Naive thymus-derived CD4-positive, alpha-beta T cell (primary cell): Measurements from ENCODE around the gene RUNX3. TPM values are rescaled to one million over a fixed set of nuclear protein-coding genes. Genes with fewer than 3 reads are reported as not detected.

ENCODE experiments used
- ATAC-seq: fragments of 150-1000 bp; cut with Tn5 transposase; 2 replicates; pipeline ENCODE4 v1.10.0; 2021; ENCODE audit warnings: mild to moderate bottlenecking, moderate library complexity
- CTCF ChIA-PET: fragments of 350-600 bp; sonication (Branson Sonifier 250); formaldehyde crosslinking; loops from one replicate; lab custom pipeline; 2021; ENCODE audit warnings: antibody characterized with exemption; lab: Charles Lee
- POLR2A ChIA-PET: fragments of 350-600 bp; sonication (Branson Sonifier 250); formaldehyde crosslinking; loops from one replicate; lab custom pipeline; 2021; ENCODE audit warnings: antibody characterized with exemption, inconsistent platforms; lab: Charles Lee
- DNase-seq, 9 donors: peaks; one replicate each; pipeline versions ENCODE4 v3.0.0 to v3.0.0-alpha.2; 2020 to 2022; ENCODE audit warnings: mixed read lengths in 1 of 9
- H3K27ac ChIP-seq: one replicate; pipeline ENCODE4 v1.7.0; 2013; ENCODE audit warnings: mild to moderate bottlenecking, low read depth, low read length, moderate library complexity
- H3K27me3 ChIP-seq, 2 donors: one replicate each; pipeline ENCODE4 v1.7.0; 2013; ENCODE audit warnings: low read length in 2 of 2, mild to moderate bottlenecking in 2 of 2, moderate library complexity in 2 of 2; ENCODE audit not compliant: control insufficient read depth in 2 of 2, insufficient read depth in 2 of 2
- H3K36me3 ChIP-seq, 3 experiments: 1 replicate in 2 of 3; 2 replicates in 1 of 3; pipeline ENCODE4 v1.7.0; 2013; ENCODE audit warnings: low read length in 3 of 3, mild to moderate bottlenecking in 3 of 3, moderate library complexity in 1 of 3; ENCODE audit not compliant: insufficient read depth in 3 of 3, control insufficient read depth in 2 of 3
- H3K4me1 ChIP-seq, 2 donors: one replicate each; pipeline ENCODE4 v1.7.0; 2013; ENCODE audit warnings: low read length in 2 of 2, mild to moderate bottlenecking in 2 of 2, moderate library complexity in 1 of 2; ENCODE audit not compliant: control insufficient read depth in 2 of 2, insufficient read depth in 2 of 2
- H3K4me3 ChIP-seq: 2 replicates; pipeline ENCODE4 v1.7.0; 2013; ENCODE audit warnings: mild to moderate bottlenecking, low read length
- H3K9me3 ChIP-seq, 3 experiments: 1 replicate in 2 of 3; 2 replicates in 1 of 3; pipeline ENCODE4 v1.7.0; 2013; ENCODE audit warnings: low read length in 3 of 3; ENCODE audit not compliant: control insufficient read depth in 2 of 3
- H3K27ac Mint-ChIP-seq, 9 donors: one replicate each; pipeline ENCODE4 v1.8.0; 2020 to 2022; ENCODE audit warnings: mixed read lengths in 9 of 9, mild to moderate bottlenecking in 8 of 9, moderate library complexity in 5 of 9, inconsistent platforms in 2 of 9
- H3K27me3 Mint-ChIP-seq, 5 donors: one replicate each; pipeline ENCODE4 v1.8.0; 2021 to 2022; ENCODE audit warnings: mixed read lengths in 5 of 5, mild to moderate bottlenecking in 1 of 5
- H3K36me3 Mint-ChIP-seq, 5 donors: one replicate each; pipeline ENCODE4 v1.8.0; 2020 to 2022; ENCODE audit warnings: mixed read lengths in 5 of 5, mild to moderate bottlenecking in 3 of 5, inconsistent platforms in 1 of 5
- H3K4me1 Mint-ChIP-seq, 7 donors: one replicate each; pipeline ENCODE4 v1.8.0; 2020 to 2022; ENCODE audit warnings: mixed read lengths in 7 of 7, mild to moderate bottlenecking in 3 of 7, inconsistent platforms in 1 of 7
- H3K4me3 Mint-ChIP-seq, 10 donors: one replicate each; pipeline ENCODE4 v1.8.0; 2020 to 2022; ENCODE audit warnings: mild to moderate bottlenecking in 10 of 10, mixed read lengths in 10 of 10, moderate library complexity in 6 of 10, inconsistent platforms in 2 of 10
- H3K9me3 Mint-ChIP-seq, 11 donors: one replicate each; pipeline ENCODE4 v1.8.0; 2020 to 2022; ENCODE audit warnings: mixed read lengths in 11 of 11, mild to moderate bottlenecking in 4 of 11, inconsistent platforms in 1 of 11, moderate library complexity in 1 of 11
- intact Hi-C, 2 donors: fragments of 100-400 bp; cut with micrococcal nuclease; formaldehyde crosslinking; loops; one replicate each; pipeline ENCODE4 v1.15.1; 2023
- polyA plus RNA-seq, 2 donors: library from polyadenylated mRNA; unstranded; fragments of 300-500 nt; fragmentation: Illumina TruSeq; gene quantifications; one replicate each; pipeline ENCODE4 v1.2.3, GENCODE V29; 2021
- total RNA-seq, 6 experiments: library from RNA in 5 of 6; stranded (reverse) in 5 of 6; gene quantifications; 1 replicate in 5 of 6; 2 replicates in 1 of 6; pipeline ENCODE4 v1.2.3 and lab custom pipeline; 2021 to 2026

RUNX3 gene
- total and polyA plus RNA-seq, 7 experiments from 2014 or later: 14.2 to 135 (median 74.8) TPM

- CTCF ChIA-PET: no interaction called here
- Histone ChIP-seq H3K4me3 (no peak overlapping the region), H3K4me1 (peaks cover 9 to 97% of the 10 kb centered on the region in 2 donors), H3K36me3 (peaks cover 29 to 100% (median 39%) of the 10 kb centered on the region in 3 experiments), H3K9me3 (no peaks in the 10 kb centered on the region), H3K27ac (peak overlapping the region; percentile 72), H3K27me3 (no peaks in the 10 kb centered on the region)
- ATAC-seq: no peak
- Mint-ChIP-seq H3K36me3 (peaks cover 0 to 33% (median 3%) of the 10 kb centered on the region in 5 donors), H3K27ac (peak overlapping the region in 5 of 9 donors; percentile 39 to 87 (median 71)), H3K4me3 (peak overlapping the region in 1 of 10 donors; percentile 12), H3K9me3 (no peaks in the 10 kb centered on the region), H3K27me3 (no peaks in the 10 kb centered on the region), H3K4me1 (peaks cover 33 to 82% (median 43%) of the 10 kb centered on the region in 7 donors)
- no peak for DNase-seq
- POLR2A ChIA-PET: interaction anchor here (1.8 to 3.7 kb wide), 2 partner anchors 13 to 14 kb away, joined by 7 to 26 read pairs; no protein-coding TSS in a partner anchor
- intact Hi-C loops: loop anchor here in 1 of 2 donors (5.0 kb wide), 1 partner anchor 66 kb away; no protein-coding TSS in a partner anchor
These were observed 16.4 kb downstream of the RUNX3 start for GRCh38 chr1:24913616-24914225.

GRCh38 chr1:24913274-24913604 lies 16.8 kb downstream of the RUNX3 start:
- no peaks in the 10 kb centered on the region for H3K27me3 ChIP-seq
- H3K9me3 ChIP-seq: no peaks in the 10 kb centered on the region
- intact Hi-C loops: loop anchor here in 1 of 2 donors (5.0 kb wide), 1 partner anchor 66 kb away; no protein-coding TSS in a partner anchor
- DNase-seq (no peak), ATAC-seq (no peak)
- H3K4me1 ChIP-seq: peaks cover 9 to 98% of the 10 kb centered on the region in 2 donors
- Mint-ChIP-seq H3K27me3 (no peaks in the 10 kb centered on the region), H3K27ac (peak overlapping the region in 5 of 9 donors; percentile 3 to 87 (median 71)), H3K36me3 (peaks cover 0 to 32% (median 3%) of the 10 kb centered on the region in 5 donors), H3K4me1 (peaks cover 29 to 81% (median 41%) of the 10 kb centered on the region in 7 donors), H3K4me3 (no peak overlapping the region), H3K9me3 (no peaks in the 10 kb centered on the region)
- peak overlapping the region; percentile 24 for H3K4me3 ChIP-seq
- H3K27ac ChIP-seq: peak overlapping the region; percentile 72
- ChIA-PET POLR2A (interaction anchor here (0.5 to 3.7 kb wide), 3 partner anchors 13 to 714 kb away, joined by 7 to 26 read pairs (median 8); no protein-coding TSS in a partner anchor), CTCF (interaction anchor here (1.6 kb wide), 1 partner anchor 65 kb away, joined by 5 read pairs; no protein-coding TSS in a partner anchor)
- peaks cover 26 to 100% (median 35%) of the 10 kb centered on the region in 3 experiments for H3K36me3 ChIP-seq

GRCh38 chr1:24912376-24913273 lies 17.5 kb downstream of the RUNX3 start:
- intact Hi-C loops: loop anchor here in 1 of 2 donors (5.0 kb wide), 1 partner anchor 65 kb away; no protein-coding TSS in a partner anchor
- ATAC-seq (peak; percentile 1), DNase-seq (no peak)
- Mint-ChIP-seq H3K27me3 (no peaks in the 10 kb centered on the region), H3K9me3 (no peaks in the 10 kb centered on the region), H3K27ac (peak overlapping the region; percentile 67 to 91 (median 77)), H3K36me3 (peaks cover 0 to 35% (median 9%) of the 10 kb centered on the region in 5 donors), H3K4me3 (peak overlapping the region in 3 of 10 donors; percentile 35 to 65 (median 56)), H3K4me1 (peaks cover 28 to 81% (median 45%) of the 10 kb centered on the region in 7 donors)
- Histone ChIP-seq H3K27ac (peak overlapping the region; percentile 72), H3K36me3 (peaks cover 24 to 99% (median 33%) of the 10 kb centered on the region in 3 experiments), H3K9me3 (no peaks in the 10 kb centered on the region), H3K27me3 (no peaks in the 10 kb centered on the region), H3K4me1 (peaks cover 9 to 98% of the 10 kb centered on the region in 2 donors), H3K4me3 (peak overlapping the region; percentile 24)
- ChIA-PET CTCF (interaction anchor here (1.1 to 1.6 kb wide), 2 partner anchors 14 to 65 kb away, joined by 5 to 10 read pairs; no protein-coding TSS in a partner anchor), POLR2A (interaction anchor here (0.5 to 3.7 kb wide), 5 partner anchors 9 to 714 kb away, joined by 3 to 26 read pairs (median 7); no protein-coding TSS in a partner anchor)

- Histone ChIP-seq H3K27ac (peak overlapping the region; percentile 72), H3K27me3 (no peaks in the 10 kb centered on the region), H3K36me3 (peaks cover 21 to 99% (median 28%) of the 10 kb centered on the region in 3 experiments), H3K4me3 (no peak overlapping the region), H3K4me1 (peaks cover 5 to 95% of the 10 kb centered on the region in 2 donors), H3K9me3 (no peaks in the 10 kb centered on the region)
- Mint-ChIP-seq H3K27me3 (no peaks in the 10 kb centered on the region), H3K9me3 (no peaks in the 10 kb centered on the region), H3K4me1 (peaks cover 30 to 77% (median 47%) of the 10 kb centered on the region in 7 donors), H3K4me3 (peak overlapping the region in 1 of 10 donors; percentile 63), H3K27ac (peak overlapping the region; percentile 71 to 93 (median 87)), H3K36me3 (peaks cover 0 to 37% (median 11%) of the 10 kb centered on the region in 5 donors)
- POLR2A ChIA-PET: interaction anchor here (0.6 to 3.7 kb wide), 5 partner anchors 10 to 371 kb away, joined by 3 to 26 read pairs (median 3); no protein-coding TSS in a partner anchor
- no peak for ATAC-seq
- CTCF ChIA-PET: interaction anchor here (1.1 to 1.6 kb wide), 2 partner anchors 15 to 64 kb away, joined by 5 to 10 read pairs; no protein-coding TSS in a partner anchor
- DNase-seq: no peak
- intact Hi-C loops: loop anchor here in 1 of 2 donors (1.0 to 5.0 kb wide), 2 partner anchors 19 to 64 kb away; partner anchors contain the start of gene RUNX3
These were observed 18.4 kb downstream of the RUNX3 start for GRCh38 chr1:24911651-24912155.

- H3K36me3 Mint-ChIP-seq: peaks cover 0 to 41% (median 11%) of the 10 kb centered on the region in 5 donors
- no peaks in the 10 kb centered on the region for H3K9me3 ChIP-seq
- no peaks in the 10 kb centered on the region for H3K27me3 Mint-ChIP-seq
- H3K4me1 ChIP-seq: peaks cover 5 to 95% of the 10 kb centered on the region in 2 donors
- H3K27me3 ChIP-seq: no peaks in the 10 kb centered on the region
- ATAC-seq (peak; percentile 84), DNase-seq (peak in 5 of 9 donors; percentile 28 to 65 (median 43))
- peak overlapping the region in 2 of 10 donors; percentile 34 to 63 for H3K4me3 Mint-ChIP-seq
- intact Hi-C loops: loop anchor here in 1 of 2 donors (1.0 to 5.0 kb wide), 2 partner anchors 19 to 64 kb away; partner anchors contain the start of gene RUNX3
- peaks cover 25 to 99% (median 31%) of the 10 kb centered on the region in 3 experiments for H3K36me3 ChIP-seq
- peaks cover 26 to 75% (median 47%) of the 10 kb centered on the region in 7 donors for H3K4me1 Mint-ChIP-seq
- H3K4me3 ChIP-seq: peak overlapping the region; percentile 28
- CTCF ChIA-PET: no interaction called here
- H3K9me3 Mint-ChIP-seq: no peaks in the 10 kb centered on the region
- POLR2A ChIA-PET: interaction anchor here (0.8 to 1.3 kb wide), 5 partner anchors 8 to 64 kb away, joined by 3 to 11 read pairs (median 4); partner anchors contain the start of gene RUNX3
- H3K27ac Mint-ChIP-seq: peak overlapping the region; percentile 71 to 93 (median 87)
- peak overlapping the region; percentile 72 for H3K27ac ChIP-seq
These were observed 19.1 kb downstream of the RUNX3 start for GRCh38 chr1:24910751-24911650.
